Skin of body (tissue), 2 donors: ENCODE measurements around the gene ABHD10. TPM values are rescaled to one million over a fixed set of nuclear protein-coding genes. Genes with fewer than 3 reads are reported as not detected.

Source experiments
- DNase-seq: peaks from one replicate; lab custom pipeline; 2025; lab: John Stamatoyannopoulos, UW
- total RNA-seq: library from RNA; depleted of rRNA; stranded (reverse); fragments of >200 nt; gene quantifications from one replicate; pipeline ENCODE4 v1.2.3, GENCODE V29; 2014

ABHD10 gene
- total RNA-seq, 1 donor from 2014 or later = 46.2 TPM

- DNase-seq = no peak
Measured at GRCh38 chr3:112000966-112001365, 22.1 kb downstream of the ABHD10 start.

DNA sequence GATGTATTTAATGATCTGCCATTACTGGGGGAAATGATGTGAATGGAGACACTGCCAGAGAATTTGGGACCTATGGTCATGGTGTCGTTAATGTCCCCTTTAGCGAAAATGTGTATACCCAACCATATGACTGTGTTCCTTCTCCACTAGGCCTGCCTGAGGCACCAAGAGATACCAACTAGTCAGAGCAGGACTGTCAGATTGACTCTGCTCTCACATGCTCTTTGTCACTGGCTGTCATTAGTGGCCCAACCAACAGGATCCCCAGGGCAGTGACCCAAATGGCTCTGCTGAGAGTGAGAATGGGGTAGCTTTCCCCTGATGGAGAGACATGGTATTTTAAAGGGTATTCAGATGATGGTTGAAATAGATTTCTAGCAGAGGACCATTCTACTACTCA lies 22.7 kb downstream of the ABHD10 start:
- no peak for DNase-seq

GRCh38 chr3:112002096-112002971 lies 23.5 kb downstream of the ABHD10 start:
- DNase-seq = no peak

DNA sequence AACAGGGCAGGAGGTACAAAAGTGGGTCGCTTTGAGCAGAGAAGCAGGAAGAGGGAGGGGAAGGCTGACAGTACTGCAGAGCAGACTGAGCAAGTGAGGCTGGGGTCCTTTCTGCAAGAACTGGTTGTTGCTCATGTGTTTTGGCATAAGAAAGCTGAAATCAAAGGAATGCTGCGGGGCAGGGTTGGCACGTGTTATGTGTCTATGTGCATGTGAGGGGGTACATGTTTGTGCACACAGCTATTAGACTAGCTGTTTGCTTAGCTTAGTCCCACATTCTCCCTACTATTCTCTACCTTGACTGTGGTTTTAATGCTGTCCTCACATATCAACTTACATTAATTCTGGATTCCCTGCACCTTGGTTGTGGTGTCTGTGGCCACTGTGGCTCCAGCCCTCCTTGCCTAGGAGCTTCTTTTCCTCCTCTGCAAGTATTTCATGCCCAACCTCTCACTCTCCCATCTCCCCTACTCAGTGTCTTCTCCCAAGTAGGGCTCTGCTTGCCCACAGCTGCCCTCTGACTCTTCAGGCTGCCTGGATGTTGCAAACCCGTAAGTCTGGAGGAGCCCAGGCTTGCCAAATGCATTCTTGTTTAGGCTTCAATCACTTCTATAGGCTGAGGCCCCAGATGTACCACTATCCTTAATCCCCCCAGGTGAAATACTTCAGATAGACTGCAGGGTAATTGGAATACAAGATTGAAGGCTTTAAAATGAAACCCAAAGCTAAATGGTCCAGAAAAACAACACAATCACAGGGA lies 24.7 kb downstream of the ABHD10 start:
- DNase-seq = no peak

DNA sequence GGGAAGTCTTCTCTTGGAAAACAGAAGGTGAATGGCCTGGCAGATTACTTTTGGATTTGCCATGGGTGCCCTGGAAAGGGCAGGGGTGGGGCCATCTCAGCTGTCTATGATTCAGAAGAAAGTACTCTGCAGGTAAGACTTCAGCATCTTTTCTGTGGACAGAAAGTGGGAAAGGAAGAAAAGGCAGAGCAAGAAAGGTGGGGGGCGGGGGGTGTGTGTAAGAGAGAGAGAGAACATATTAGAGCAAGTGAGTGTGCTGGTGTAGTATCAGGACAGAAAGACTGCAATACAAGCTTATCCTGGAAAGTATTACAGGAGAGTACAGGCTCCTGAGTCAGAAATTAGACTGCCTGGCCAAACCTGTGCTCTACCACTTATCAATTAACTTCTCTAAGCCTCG lies 25.4 kb downstream of the ABHD10 start:
- DNase-seq = no peak

GRCh38 chr3:112004669-112005068 lies 25.8 kb downstream of the ABHD10 start:
- no peak for DNase-seq

DNA sequence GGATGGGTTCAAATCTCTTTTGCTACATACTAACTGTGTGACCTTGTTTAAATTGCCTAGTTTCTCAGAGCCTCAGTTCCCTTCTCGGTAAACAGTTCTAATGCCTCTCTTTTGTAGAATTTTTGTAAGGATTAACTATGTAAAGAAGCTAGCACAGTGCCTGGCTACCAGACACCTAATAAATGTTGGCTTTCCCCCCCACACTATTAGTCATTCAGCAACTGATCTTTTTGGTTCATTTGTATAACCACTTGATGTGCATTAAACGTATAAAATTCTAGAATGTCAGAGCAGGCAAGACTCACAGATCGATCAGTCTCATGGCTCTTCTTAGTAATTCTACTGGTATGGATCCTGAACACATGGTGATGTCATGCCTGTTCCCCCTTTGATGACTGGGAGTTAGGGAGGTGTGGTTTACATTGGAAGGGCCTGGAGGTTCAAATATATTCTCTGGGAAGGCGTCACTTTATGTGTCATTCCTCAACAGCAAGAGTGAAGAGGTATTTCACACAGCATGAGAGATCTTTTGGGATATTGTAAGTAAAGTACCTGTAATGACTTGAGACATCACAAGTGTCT lies 26.4 kb downstream of the ABHD10 start:
- DNase-seq = no peak

DNA sequence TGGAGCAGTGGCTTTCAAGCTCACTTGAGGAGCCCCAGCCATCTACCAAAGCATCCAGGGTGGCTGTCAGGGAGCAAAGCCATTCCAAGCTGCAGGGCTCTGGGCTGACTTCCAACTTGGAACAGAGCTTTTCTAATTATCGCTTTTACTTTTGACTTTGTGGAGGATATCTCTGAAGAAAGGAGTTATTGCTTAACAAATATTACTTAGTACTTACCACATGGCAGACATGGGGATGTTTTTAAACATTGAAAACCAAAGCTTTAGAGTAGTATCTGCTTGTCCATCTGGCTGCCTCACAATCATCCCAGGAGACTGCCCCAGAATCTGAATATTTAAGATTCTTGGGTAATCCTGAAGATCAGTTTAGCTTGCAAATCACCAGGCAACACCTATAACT lies 28.8 kb downstream of the ABHD10 start:
- DNase-seq = no peak

DNA sequence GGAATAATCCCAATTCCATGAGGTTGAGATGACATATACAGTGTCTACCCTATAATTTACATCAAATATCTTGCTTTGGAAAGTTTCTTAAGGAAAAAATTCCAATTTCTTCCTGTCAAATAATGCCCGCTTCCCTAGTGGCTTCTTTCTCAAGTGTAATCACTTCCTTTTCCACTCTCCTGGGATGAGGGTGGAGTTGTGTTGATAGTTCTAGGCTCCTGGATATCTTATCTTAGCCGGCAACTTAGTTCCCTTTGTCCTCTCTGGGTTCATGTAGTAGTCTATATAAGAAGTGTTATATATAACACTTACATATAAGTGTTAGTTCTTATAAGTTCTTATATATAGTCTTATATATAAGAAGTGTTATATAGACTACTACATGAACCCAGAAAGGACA lies 30.8 kb downstream of the ABHD10 start:
- no peak for DNase-seq

- DNase-seq = no peak
Measured at GRCh38 chr3:112010636-112011035, 31.8 kb downstream of the ABHD10 start.

GRCh38 chr3:112011376-112011940 lies 32.6 kb downstream of the ABHD10 start:
- no peak for DNase-seq

DNA sequence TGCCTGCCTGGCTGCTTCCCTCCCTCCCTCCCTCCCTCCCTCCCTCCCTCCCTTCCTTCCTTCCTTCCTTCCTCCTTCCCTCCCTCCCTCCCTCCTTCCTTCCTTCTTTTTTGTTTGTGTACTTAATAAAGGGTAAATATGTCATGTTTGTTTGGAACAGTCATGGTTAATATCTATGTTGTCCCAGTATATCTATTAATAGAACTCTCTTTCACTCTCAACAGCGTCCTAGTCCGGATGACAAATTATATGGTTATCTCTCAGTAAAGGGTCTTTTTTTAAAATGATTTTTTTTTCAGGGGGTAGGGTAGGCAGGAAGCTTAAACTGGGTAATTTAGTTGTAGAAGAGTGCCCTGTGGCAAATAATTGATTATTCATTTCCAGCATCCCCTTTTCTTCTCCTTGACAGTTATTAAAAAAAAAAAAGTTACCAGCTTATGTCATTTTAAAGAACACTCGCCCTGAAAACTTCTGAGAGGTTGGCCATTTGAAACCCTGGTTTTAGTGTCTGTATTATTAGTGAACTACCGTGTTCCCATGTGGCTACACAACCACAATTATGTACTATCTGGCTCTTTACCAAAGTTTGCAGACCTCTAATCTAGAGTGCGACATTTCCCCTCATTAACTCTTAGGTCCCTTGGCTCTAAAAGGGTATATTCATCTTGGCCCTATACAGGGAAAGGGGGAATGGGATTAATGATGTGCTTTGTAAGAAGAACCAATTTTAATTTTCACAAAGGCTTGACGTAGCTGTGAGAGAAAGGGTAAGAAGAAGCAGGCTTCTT lies 33.6 kb downstream of the ABHD10 start:
- no peak for DNase-seq

DNA sequence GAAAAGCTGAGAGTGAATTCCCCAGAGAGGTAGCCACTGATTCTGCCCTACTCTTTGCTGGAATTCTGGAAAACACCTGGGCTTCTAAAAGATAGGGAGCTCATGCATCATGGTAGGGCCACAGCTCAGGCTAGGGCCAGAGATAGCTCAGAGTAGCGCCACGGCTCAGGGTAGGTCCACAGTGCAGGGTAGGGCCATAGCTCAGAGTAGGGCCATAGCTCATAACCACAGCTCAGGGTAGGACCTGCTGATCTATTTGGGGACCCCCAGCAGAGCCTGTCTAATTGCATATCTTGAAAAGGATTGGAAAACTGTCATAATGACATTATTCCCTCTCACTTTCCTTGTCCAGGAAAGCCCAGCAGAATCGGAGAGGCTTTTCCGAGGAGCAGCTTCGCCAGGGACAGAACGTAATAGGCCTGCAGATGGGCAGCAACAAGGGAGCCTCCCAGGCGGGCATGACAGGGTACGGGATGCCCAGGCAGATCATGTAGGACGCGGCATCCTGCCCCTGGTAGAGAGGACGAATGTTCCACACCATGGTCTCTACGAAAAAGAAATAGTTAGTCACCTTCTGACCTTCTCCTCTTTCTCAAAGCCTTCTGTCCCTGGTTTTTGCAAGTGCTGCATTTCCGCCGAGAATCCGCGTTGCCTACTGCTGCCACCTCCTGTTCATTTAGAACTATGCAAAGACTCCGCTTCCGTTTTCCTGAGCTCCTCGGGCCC lies 34.4 kb downstream of the ABHD10 start:
- peak; percentile 40 for DNase-seq

DNA sequence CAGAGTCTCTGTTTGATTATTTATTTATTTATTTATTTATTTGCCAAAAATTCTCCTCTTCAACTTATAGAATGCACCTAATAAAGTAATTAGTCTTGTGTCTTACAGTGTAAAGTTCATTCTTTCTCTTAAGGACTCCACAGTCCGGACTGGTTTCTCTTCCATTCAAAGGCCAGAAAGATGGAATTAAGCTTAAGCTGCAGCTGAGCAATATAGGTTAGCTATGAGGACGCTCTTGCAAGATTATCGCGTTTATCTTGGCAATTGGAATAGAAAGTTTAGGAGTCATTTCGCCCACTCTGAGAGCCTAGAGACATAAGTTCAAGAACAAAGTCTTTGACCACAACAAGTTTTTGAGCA lies 34.9 kb downstream of the ABHD10 start:
- no peak for DNase-seq

- no peak for DNase-seq
Measured at GRCh38 chr3:112017091-112017490, 38.3 kb downstream of the ABHD10 start.

DNA sequence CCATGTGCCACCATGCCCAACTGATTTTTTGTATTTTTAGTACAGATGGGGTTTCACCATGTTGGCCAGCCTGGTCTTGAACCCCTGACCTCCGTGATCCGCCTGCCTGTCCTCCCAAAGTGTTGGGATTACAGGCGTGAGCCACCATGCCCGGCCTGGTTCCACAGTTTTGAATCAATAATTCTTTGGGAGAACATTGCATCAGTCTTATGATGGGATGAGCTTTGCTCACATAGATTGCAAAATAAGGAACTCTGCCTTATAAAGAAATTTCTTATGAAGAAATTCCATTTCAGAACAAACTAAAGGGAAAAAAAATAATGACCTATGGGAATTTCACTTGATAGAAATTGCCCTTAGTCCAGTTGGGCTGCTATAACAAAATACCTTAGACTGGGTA lies 39.9 kb downstream of the ABHD10 start:
- no peak for DNase-seq

- DNase-seq = no peak
Measured at GRCh38 chr3:112019716-112020115, 40.9 kb downstream of the ABHD10 start.

GRCh38 chr3:112020674-112021085 lies 41.9 kb downstream of the ABHD10 start:
- no peak for DNase-seq

- no peak for DNase-seq
Measured at GRCh38 chr3:112027142-112027541, 48.3 kb downstream of the ABHD10 start.

DNA sequence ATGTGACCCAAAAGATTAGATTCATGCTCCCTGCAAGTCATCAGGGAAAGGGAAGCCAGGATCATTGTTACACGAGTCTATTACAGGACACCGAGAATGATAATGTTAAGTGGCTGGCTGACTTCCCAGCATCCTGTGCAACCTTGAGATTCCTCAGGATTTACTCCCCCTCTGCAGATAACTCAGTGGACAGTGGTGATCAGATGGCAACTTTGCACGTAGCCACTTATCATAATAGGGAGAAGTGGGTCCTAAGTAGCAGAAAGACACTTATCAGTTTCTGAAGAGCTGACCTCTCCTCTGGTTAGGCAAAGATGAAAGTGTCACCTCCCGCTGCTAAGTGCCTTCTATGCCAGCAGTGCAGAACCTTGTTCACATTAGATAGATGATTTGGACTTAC lies 49.0 kb downstream of the ABHD10 start:
- DNase-seq = no peak

GRCh38 chr3:112030901-112031300 lies 52.1 kb downstream of the ABHD10 start:
- DNase-seq = no peak
